GM13976 (cell line): ENCODE measurements around the gene PLPP3.

Experiments
- DNase-seq: peaks from one replicate; pipeline ENCODE4 v3.0.0; 2012; ENCODE audit warnings: low spot score
- in situ Hi-C: fragments of 300-500 bp; cut with MboI; formaldehyde crosslinking; loops from one replicate; pipeline ENCODE4 v1.12.0; 2022; ENCODE audit warnings: low sequenced_read_pairs, mixed read lengths, inconsistent platforms; ENCODE audit not compliant: unreplicated experiment
- TF ChIP-seq, protein P1 (sequence below): IDR thresholded peaks from 2 replicates; pipeline ENCODE4 v1.5.1; 2012; ENCODE audit warnings: borderline replicate concordance, mild to moderate bottlenecking; ENCODE audit not compliant: insufficient read depth; ENCODE audit errors: extremely low read depth, missing control alignments, control extremely low read depth

PLPP3 gene

DNA sequence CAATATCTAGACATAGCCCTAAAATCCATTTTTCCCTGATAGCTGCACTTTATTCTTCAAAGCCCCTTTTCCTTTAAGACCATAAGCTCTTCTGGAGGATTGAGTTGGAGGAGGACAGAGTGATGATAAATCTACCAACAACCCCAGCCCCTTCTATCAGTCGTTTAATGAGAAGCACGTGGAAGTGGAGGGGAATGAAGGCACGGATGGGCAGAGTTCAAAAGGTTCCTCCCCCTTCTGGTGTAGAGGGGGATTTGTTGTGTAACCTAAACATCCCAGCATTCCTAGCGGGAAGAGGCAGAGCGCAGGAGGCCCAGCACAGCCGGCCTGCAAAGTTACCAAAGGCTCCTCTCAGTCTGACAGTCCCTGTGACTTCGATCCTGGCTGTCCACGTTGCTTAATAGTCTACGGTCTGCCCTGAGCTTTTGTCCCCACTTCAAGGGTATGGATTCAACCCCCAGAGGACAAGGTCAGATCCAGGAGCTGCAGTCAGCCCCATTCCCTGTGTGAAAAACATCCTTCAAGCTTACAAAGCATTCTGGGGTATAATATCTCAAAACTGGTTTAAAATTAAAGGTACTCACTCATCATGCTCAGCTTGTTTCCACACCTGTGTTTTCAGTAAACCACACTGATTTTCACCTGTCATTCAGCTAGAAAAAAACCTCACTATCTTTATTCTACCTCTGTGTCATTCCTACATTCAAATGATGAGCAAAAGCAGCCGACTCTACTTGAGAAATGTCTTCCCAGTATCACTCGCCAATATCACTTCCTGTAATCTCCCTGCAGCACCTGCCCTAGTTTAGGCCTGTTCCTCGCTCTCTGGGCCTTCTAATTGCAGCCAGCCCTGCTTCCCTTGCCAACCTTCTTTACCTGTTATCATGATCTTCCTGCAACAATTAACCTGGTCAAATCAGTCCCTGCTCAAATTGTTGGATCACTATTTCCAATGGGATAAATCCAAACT lies 117.9 kb downstream of the PLPP3 start:
- in situ Hi-C loops, result no loop called here
- DNase-seq, result no peak
- TF ChIP-seq, protein P1, sequence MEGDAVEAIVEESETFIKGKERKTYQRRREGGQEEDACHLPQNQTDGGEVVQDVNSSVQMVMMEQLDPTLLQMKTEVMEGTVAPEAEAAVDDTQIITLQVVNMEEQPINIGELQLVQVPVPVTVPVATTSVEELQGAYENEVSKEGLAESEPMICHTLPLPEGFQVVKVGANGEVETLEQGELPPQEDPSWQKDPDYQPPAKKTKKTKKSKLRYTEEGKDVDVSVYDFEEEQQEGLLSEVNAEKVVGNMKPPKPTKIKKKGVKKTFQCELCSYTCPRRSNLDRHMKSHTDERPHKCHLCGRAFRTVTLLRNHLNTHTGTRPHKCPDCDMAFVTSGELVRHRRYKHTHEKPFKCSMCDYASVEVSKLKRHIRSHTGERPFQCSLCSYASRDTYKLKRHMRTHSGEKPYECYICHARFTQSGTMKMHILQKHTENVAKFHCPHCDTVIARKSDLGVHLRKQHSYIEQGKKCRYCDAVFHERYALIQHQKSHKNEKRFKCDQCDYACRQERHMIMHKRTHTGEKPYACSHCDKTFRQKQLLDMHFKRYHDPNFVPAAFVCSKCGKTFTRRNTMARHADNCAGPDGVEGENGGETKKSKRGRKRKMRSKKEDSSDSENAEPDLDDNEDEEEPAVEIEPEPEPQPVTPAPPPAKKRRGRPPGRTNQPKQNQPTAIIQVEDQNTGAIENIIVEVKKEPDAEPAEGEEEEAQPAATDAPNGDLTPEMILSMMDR, result no peak

DNA sequence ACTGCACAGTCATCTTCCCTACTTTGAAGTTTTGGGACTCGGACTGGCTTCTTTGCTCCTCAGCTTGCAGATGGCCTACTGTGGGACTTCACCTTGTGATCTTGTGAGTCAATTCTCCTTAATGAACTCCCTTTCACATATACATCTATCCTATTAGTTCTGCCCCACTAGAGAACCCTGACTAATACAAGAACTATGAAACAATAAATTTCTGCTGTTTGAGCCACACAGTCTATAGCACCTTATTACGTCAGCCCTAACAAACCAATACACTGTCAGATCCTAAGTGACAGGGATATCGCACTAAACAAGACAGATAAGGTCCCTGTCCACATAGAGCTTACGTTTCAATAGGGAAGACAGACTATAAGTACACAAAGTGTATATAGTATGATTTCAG lies 120.1 kb downstream of the PLPP3 start:
- no peak for DNase-seq
- in situ Hi-C loops, result no loop called here
- TF ChIP-seq, protein P1, result no peak

DNA sequence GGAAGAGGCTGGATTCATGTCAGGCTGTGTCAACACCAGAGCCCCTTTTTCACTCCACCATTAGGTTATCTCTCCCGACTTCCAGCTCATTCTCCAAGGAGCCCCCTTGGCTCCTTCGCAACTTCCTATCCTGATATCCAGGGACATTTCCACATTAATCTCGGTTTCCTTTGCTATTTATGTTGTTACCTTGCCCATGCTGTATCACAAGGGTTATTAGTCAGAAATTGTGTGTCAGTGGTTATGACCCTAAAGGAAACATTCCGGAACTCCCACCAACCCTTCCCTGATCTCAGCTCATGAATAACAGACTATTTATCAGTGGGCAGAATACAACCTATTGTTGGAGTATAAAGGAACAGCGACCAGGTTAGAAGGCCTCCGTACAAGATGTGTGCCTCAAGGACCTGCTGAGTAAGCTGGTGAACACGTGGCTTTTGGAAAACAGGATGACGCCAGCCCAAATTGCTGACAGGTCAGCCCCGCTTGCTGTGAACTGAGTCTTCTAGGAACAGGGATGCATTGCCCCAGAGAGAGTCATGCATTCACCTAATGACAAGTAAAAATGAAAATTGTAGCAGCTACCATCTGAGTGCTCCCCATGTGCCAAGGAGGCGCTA lies 121.5 kb downstream of the PLPP3 start:
- DNase-seq, result no peak
- in situ Hi-C loops, result no loop called here
- TF ChIP-seq, protein P1, result no peak

DNA sequence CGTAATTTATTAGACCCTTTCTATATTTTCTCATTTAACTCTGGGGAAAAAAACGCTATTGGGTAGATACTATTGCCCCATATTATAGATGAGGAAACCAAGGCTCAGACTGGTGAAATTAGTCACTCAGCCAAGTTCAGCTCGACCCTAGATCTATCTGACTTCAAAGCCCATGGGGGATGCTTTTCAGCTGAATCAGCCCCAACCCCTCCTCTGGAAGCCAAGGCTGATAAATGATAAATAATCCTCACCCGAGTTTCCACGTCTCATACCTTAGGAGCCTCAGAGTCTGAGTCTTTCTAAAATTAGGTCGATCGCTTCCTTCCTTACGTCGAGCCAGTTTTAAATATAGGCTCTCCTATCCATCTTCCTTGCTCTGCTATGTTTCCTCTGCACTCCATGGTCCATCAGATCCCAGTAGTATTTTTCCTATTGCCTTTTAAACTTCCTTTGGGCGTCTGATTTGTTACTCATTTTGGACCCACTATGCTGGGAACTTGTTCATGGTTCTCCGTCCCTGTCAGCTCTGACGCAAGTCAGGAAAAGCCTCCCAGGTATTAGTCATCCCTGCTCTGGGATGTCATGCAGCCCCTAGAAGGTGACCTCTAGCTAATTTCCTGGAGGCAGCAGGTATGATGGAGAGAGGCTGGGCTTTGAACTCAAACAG lies 122.8 kb downstream of the PLPP3 start:
- TF ChIP-seq, protein P1, result no peak
- in situ Hi-C loops, result no loop called here
- no peak for DNase-seq

DNA sequence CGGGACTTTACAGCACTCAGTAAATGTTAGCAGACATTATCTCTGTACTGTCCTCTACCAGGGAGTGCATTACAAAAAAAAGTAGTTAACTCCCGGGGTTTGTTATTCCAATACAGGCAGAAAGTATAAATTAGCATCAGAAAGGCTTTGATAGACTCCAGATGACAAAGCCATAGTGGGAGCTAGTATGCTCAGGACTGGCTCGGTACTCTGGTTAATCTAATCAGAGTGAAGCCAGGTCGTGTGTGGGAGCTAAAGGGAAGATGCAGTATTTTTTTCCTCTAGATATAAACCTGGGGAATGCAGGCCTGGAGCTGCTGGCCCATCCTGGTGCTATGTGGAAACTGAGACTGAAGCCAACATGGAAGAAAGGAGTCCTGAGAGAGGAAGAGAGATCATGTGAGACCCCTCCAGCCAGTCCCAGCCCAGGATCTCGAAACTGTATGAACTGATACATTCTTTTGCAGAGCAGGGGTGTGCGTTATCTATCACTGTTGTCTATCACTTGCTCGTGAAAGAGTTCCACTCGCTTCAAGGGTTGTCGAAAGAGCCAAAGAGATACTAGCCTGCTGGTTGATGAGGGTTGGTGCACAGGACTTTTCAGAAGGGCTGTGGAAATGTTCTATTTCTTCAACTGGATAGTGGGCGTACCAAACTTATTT lies 125.8 kb downstream of the PLPP3 start:
- TF ChIP-seq, protein P1, result no peak
- in situ Hi-C loops, result no loop called here

GRCh38 chr1:56453016-56453415 lies 126.3 kb downstream of the PLPP3 start:
- in situ Hi-C loops, result no loop called here
- TF ChIP-seq, protein P1, result no peak
- DNase-seq, result no peak

More for the DNA sequence above, 125.8 kb downstream of the PLPP3 start:
- no peak for DNase-seq
